ENCODE results near the gene CHN2.

DNA sequence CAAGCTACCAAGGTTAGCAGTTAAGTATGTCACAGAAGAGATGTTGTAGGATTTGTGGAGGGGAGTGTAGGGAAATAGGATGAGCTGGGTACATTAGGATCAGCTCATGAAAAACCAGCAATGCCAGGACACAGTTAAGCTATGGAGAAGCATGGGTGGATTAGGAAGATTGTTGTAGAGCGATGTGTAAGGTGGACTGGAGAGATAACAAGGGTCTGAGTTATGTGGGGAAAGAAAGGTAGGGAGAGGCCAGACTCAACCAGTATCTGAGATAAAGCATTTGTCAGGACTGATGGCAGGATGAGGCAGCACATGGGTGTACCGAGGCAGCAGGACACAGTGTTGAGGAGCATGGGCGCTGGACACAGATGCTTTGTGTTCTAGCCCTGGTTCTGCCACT is 283.7 kb downstream of the CHN2 start:
- TF ChIP-seq, protein P1, sequence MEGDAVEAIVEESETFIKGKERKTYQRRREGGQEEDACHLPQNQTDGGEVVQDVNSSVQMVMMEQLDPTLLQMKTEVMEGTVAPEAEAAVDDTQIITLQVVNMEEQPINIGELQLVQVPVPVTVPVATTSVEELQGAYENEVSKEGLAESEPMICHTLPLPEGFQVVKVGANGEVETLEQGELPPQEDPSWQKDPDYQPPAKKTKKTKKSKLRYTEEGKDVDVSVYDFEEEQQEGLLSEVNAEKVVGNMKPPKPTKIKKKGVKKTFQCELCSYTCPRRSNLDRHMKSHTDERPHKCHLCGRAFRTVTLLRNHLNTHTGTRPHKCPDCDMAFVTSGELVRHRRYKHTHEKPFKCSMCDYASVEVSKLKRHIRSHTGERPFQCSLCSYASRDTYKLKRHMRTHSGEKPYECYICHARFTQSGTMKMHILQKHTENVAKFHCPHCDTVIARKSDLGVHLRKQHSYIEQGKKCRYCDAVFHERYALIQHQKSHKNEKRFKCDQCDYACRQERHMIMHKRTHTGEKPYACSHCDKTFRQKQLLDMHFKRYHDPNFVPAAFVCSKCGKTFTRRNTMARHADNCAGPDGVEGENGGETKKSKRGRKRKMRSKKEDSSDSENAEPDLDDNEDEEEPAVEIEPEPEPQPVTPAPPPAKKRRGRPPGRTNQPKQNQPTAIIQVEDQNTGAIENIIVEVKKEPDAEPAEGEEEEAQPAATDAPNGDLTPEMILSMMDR (conservative IDR thresholded peaks at IDR 0.05): no peak
- no peak for TF ChIP-seq EZH2 (IDR thresholded peaks at IDR 0.05; ENCODE audit: low read depth)

Data from PC-9 (cell line).